NCI-H69 (cell line): Measurements from ENCODE around the gene PDZD8.
A peak's percentile ranks its signal among the peaks of the same experiment; 100 is the strongest.
"Not testable (repeated sequence)": the region's sequence is repeated elsewhere in the genome, so short reads cannot be mapped to it uniquely, and the experiment has no call there.

ENCODE experiments used
- DNase-seq: peaks from one replicate; lab custom pipeline; 2025; lab: John Stamatoyannopoulos, UW

Gene PDZD8

DNA sequence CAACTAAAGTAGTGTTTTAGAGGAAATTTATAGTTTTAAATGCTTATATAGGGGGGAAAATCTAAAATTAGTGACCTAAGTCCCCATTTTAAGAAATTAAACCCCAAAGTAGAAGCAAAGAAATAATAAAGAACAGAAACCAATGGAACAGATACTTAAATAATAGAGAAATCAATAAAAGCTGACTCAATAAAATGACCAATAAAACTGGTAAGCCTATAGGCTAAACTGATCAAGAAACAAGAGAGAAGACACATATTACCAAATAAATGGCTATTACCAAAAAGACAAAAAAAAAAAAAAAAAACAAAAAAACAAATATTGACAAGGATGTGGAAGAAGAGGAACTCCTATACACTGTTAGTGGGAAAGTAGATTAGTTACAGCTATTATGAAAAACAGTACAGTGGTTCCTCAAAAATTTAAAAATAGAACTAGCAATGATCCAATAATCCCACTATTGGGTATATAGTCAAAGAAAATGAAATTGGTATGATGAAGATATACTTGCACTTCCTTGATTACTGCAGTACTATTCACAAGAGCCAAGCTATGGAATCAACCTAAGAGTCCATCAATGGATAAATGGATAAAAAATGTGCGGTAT is 81.1 kb downstream of the PDZD8 start:
- DNase-seq = no peak

DNA sequence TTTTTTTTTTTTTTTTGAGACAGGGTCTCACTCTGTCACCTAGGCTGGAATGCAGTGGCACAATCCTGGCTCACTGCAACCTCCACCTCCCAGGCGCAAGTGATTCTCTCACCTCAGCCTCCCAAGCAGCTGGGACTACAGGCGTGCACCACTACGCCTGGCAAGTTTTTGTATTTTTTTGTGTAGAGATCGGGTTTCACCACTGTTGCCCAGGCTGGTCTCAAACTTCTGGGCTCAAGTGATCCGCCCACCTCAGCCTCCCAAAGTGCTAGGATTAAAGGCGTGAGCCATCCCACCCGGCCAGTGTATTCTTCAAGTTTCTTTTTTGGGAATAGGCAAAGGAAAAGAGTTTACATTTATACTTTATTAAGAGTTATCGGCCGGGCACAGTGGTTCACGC is 84.4 kb downstream of the PDZD8 start:
- DNase-seq = not testable (repeated sequence)

DNA sequence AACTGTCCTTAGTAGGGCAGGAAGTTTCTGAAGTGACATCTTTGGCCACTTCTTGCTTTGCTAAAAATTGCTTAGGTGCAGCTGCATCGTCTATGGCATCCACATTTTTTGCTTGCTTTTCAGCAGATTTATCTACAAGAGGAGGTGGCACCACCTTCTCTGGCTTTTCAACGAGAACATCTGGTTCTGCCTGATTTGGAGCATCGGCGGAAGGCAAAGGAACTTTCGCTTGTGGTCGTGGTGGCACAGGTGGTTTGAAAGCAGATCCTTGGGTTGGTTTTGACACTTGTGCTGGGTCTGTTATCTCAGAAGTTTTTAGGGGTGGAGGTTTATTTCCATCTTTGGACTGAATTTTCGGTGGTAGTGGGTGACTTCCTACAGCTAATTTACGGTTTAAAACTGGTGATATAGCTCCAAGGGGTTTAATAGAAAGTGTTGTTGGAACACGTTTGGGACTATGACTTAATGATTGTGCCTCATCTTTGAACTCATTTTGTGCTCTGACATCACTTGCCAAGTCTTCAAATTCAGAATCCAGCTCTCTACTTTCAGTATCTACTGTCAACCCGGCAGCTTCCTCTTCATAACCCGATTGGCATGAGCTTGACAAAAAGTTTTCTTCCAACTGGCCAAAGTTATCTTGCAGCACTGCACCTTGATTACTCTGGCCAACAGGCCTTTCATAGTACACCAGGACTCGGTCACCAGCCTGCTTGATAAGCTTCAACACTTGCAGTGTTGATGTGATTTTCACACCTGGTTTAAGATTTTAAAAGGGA is 90.3 kb downstream of the PDZD8 start:
- DNase-seq = no peak

DNA sequence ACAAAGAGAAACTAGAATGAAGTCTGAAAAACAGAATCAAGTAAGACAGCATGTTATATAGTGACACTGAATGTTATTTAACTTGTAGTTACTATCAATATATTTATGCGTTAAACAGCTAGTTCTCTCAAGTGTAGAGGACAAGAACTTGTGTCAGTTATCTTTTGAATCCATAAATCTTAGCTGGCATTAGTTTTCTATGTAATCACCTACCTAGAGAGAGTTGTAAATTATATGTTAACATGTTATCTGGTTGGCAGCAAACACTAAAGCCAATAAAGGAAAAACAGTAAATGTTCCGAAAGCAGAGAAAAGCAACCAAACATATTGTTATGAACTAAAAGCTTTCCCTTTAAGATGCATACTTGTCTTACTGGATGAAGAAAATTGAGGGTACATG is 97.6 kb downstream of the PDZD8 start:
- DNase-seq = no peak

DNA sequence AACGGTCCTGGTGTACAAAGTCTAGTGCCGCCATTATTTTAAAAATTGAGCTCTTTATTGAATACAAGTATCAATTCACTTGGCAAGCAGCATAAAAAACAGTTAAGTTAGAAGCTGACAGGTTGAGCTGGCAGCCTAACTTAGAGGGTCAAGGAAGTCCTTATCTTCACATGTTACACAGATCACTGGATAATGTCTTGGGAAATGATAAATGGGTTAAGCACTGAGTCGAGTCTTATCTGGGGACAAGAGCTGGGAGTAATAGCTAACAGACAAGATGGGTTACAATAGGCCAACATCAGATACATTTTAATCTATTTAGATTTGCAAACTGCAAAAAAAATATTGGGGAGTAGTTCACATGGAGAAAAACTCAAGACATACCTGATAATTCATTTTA is 100.1 kb downstream of the PDZD8 start:
- DNase-seq = no peak

DNA sequence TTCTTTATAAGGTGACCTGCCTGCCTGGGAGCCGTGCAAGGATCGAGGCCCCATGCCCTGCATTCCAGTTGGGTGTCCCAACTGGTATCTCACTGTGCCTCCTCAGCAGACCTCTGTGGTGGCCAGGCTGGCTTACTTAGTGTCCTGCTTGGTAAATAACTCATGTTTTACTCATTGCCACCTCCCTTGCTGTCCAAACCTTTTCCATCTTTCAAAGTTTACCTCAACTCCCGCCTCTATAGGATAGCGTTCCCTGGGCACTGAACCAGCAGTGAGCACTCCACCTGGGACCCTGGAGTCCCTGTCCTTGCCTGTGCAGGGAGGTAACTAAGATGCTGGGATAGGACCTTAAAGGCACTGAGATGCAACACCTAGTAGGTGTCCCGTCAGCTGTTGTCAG is 100.7 kb downstream of the PDZD8 start:
- DNase-seq = no peak

DNA sequence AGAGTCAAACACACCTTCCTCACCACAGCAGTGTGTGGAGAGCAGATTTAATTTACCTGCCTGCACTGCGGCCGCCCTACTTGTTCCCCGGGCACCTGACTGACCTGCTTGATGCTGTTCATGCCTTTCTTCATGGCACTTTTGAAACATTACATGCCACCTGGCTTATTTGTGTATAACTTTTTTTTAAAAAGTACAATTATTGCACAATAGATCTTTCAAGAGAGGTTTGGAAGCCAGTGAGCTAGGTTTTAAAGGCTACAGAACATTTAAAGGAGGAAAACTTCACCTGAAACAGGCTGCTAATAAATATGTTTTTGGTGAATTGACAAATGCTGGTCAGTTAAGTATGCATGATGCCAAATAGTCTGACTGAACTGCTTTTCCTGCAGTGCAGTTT is 101.3 kb downstream of the PDZD8 start:
- DNase-seq = no peak

DNA sequence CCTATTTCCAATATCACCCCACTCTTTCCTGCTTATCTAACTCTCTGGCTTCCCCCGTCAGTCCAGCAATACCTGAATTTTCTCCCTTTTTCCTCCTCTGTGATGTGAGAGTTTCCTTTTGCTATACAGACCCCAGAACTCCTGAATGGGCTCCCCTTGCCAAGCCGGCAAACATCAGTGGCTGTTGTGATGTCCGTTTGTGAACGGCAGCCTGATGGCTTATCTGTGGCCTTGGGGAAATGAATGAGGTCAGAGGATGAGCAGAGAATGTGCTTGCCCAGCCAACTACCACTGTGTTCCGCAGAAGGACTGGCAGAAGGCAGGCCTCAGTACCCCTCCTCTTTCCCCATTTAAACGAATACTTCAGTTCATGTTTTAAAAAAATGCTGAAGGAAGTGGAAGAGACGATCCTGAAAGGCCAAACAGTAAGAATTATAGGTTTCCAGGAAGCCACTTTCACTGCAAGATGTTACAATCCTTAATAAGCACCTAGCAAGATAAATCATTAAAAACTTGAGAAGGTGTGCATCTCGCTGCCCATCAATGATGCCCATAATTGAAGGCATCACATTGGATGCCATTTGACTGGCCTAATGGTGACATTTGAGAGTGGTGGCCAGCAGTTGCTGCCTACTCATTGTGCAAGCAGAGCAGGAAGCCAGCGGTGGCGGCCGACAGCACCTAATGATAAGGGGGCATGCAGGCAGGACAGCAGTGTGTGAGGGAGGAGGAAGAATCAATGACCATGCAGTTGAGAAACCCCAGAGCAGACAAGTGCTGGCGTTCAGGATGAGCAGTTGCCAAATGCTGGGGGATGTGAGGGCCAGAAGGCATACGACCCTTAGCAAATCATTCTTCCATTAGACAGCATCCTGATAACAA is 102.8 kb downstream of the PDZD8 start:
- DNase-seq = no peak

DNA sequence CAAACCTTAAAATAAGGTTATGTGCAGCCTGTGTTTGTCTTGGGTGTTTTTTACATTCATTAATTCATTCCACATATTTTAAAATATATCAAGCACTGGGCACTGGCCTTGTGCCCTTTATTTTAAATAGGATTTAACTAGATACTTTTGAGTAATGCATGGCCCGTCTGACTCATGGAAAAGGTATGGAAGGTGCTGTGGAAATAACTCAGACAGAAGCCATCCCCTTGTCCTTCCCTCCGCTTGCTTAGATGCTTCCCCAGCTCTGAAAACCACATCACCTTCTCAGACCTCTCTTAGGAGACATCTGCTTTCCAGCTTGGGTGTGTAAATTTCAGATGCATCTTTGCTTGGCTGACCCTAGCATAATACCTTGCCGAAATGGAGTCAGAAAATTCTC is 103.8 kb downstream of the PDZD8 start:
- no peak for DNase-seq

DNA sequence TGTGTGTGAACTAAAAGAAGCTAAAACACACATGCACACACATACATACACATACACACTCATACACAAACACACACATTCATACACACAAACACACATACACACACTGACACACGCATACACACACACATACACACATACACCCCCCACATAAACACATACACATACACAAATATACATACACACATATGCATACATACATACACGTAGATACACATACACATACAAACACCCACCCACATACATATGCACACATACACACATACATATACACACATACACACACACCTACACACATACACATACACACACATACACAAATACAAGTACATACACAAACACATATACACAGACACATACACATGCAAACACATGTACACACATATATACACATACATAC is 106.3 kb downstream of the PDZD8 start:
- DNase-seq = no peak

DNA sequence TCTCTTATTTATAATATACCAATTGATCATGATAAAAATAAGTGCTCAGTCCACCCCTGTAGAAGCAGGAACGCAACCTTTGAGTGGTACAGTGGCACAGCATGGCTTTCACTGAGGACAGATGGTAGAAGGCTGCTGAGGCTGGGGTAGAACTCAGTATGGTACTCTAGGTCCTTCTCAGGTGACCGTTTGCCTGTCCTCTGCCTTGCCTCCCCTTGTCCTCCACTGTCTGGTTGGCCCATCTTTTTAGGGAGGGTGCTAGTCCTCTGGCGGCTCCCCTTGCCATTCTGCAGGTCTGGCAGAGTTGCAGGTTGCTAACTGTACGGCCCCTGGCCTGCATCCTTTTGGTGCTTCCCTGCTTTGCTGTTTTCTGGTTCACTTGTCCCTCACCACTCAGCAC is 107.0 kb downstream of the PDZD8 start:
- DNase-seq = peak; percentile 56

DNA sequence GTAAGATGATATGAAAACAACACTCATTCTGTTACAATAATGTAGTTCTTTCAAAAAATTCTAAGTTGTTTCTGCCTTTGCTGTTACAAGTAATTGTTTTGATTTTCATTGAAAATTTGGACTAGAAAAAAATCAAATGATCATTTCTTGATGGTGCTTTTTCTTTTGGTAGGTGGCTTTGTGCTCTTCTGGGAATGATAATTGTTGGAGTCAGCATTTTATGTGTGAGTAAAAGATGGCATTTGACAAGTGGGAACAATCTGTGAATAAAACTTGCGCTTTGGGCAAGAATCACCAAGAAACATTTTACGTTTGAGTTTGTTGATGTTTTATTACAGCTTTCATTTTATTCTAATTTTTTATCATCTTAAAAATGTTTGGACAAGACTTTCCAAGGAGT is 108.4 kb downstream of the PDZD8 start:
- DNase-seq = no peak

DNA sequence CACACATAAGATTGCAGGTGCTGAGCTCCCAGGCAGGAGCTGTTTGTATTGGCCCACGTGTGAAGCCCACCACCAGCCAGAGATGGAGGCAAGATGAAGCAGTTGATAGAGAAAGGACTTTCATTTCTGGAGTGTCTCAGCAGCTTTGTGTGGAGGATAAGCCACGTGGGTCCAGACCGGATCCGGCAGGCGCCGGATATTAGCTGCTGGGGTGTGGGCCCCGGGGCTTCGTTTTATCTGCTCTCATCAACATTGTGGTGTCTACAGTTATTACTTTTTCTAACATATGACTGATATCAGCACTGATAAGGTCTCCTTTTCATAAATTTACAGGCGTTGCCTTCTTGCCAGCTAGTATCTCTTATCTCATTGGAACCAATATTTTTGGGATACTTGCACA is 108.8 kb downstream of the PDZD8 start:
- DNase-seq = no peak

DNA sequence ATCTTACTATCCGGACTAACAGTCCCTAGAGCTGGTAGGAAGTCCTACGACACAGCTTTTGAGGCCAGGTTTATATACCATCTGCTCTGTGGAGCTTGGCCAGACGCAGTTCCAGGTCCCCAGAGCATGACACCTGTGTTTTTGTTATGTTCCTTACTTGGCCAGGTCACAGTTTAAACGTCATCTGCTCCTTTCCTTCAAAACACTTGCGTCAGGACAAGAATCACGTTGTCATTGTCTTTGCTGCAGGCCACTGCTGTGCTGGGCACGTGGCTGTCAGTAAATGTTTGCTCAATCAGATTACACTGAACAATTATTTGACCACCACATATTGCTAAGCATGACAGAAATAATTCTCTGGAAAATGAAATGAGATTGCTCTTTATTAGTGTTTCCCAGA is 110.5 kb downstream of the PDZD8 start:
- DNase-seq = peak; percentile 84

DNA sequence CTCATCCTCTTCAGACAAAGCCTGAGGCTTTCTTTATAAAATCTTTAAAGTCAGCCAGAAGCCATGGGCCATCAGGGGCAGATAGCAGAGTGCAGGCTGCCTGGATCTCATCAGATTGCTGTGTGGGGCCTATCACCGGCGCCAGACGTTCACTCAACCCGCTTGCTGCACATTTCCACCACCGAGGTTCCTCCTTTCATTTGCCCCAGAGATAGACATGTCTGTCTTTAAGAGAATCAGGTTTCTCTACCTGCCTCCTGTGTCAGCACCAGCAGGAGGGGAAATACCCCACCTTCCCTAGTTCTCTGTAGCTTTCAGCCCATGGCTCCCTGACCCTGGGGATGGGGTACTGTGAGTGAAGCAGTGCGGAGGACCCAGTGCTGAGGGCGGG is 112.3 kb downstream of the PDZD8 start:
- DNase-seq = no peak

DNA sequence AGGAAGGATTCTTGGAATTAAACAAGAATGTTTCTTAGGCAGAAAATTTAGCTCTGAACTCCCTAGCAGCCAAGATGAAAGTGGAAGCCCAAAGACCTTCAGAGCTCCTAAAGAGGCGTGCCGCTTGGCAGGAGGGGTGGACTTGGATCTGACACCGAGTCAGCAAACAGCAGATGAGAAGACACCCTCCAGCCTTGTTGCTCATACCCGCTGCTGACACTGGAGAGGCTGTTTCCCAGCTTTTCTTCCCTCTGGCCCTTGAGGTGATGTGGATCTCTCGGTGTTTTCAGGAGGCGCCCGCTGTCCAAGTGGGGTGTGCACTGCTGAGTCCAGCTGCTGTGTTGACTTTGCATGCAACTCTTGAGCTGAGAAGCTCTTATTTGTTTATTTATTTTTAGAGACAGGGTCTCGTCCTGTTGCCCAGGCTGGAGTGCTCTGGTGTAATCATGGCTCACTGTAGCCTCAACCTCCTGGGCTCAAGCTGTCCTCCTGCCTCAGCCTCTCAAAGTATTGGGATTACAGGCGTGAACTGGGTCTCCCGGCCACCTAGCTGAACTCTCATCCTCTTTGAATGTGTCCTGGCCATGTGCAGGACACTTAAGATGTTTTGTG is 112.8 kb downstream of the PDZD8 start:
- no peak for DNase-seq

DNA sequence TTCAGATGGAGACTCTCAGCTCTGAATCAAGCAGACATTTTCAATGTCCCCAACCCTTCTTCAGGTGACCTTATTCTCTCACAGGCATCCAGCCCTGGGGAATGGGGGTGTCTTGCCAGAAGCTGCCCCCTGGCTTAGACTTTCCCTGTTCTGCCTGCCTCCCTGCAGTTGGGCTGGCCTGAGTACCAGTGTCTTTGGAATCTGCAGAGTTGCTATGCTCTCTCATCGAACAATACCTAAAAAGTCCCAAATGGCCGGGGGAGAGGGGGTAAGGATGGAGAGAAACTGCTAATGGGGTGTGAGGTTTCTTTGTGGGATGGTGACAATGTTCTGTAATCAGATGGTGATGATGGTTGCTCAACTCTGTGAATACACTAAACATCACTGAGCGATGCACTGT is 113.7 kb downstream of the PDZD8 start:
- no peak for DNase-seq

DNA sequence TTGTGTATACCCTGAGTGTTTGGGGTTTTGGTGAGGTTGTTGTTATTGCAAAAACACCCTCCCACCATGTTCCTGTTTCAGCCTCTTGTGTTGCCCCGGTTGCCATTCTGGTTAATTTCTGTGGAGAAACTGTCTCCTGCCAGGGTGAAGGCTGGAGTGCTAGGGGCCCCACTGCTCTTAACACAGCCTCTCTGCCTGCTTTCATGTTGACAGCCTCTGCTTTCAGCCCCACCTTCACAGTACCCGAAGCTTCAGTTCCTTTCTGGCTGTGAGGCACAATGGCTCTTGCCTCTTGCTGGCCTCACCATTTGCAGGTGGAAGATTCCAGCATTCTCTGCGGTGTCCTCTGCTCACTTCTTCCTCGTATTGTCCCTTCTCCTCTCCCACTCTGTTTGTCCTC is 115.2 kb downstream of the PDZD8 start:
- DNase-seq = peak; percentile 26

DNA sequence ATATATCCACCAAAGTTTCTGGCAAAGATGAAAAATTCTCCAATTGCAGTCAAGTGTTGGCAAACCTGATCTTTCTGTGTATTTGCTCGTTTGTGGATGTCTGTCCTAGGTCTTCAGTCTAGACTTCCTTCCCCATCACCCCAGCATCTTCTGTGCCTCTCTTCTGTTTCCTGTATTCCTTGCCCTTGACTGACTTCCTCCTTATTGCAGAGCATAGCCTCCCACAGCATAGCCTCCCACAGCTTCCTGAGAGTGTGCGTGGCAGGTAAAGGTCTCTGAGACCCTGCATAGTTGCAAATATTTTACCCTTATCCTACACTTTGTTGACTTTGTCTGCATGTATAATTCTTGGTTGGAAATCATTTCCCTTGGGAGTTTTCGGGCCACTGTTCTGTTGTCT is 116.0 kb downstream of the PDZD8 start:
- DNase-seq = peak; percentile 5

DNA sequence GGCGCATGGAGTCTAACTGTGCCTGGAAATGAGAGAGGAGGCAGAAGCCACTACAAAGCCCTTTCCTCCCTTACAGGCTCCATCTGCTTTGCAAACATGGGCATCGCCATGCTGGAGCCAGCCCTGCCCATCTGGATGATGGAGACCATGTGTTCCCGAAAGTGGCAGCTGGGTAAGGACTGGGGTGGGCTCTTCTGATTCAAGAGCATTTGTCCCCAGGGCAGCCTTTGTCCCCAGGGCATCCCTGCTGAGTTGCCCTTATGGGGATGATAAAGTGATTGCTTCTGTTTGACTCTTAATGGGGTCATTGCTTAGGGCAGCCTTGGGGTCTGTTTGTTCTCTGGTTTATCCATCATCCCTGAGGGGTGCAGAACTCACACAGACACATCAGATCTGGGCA is 117.5 kb downstream of the PDZD8 start:
- peak; percentile 89 for DNase-seq

DNA sequence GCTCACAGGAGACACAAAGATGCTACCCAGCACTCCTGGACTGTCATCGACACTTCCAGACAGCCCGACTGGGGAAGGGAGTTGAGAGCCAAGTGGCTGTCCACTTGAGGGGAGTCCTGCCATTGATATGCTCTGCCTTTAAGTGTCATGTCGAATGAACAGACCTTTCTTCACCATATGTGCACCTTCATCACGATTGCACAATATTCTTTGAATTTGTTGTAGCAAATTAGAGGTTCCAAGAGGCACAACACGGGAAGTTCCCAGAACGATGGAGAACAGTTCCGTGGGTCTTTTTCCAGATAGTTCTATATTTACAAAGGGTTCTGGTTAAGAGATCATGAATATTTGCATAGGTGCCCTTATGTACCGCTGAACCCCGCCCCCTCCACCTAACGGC is 118.3 kb downstream of the PDZD8 start:
- DNase-seq = no peak

DNA sequence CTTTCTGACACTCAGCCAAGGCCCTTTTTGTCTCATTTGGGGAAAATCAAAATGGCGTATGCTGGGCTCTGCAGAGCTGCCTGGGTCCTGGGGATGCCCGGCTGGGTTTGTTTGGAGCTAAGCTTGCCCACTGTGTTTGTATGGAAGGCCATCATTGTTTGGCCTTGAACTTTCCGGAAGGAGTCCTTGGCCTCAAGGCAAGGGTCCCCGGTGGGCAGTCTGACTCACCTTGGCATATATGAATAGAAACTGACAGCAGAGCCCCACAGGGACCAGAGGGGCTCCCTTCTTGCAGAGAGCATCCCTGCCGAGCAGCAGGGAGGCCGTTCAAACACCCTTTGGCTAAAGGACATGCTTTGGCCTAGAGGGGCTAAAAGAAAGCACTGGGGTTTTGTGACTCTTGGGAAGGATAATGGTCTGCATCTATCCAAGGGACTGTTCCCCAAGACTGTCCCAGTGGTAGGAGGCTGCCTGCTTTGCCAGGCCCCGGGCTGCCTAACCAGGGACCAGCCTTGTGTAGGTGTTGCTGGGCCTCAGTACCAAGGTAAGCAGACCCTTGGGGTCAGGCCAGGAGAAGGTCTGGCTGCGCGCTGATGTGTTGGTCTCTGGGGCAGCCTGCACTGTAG is 119.3 kb downstream of the PDZD8 start:
- no peak for DNase-seq
